Limb (tissue), 2 donors: ENCODE results near the gene GGTLC1.
A peak's percentile ranks its signal among the peaks of the same experiment; 100 is the strongest.
"Not testable (repeated sequence)": the region's sequence is repeated elsewhere in the genome, so short reads cannot be mapped to it uniquely, and the experiment has no call there.

Experiments
- DNase-seq, 2 donors: peaks; one replicate each; pipeline ENCODE4 v3.0.0-alpha.2; 2016; ENCODE audit errors: extremely low spot score in 2 of 2

GGTLC1 gene

DNA sequence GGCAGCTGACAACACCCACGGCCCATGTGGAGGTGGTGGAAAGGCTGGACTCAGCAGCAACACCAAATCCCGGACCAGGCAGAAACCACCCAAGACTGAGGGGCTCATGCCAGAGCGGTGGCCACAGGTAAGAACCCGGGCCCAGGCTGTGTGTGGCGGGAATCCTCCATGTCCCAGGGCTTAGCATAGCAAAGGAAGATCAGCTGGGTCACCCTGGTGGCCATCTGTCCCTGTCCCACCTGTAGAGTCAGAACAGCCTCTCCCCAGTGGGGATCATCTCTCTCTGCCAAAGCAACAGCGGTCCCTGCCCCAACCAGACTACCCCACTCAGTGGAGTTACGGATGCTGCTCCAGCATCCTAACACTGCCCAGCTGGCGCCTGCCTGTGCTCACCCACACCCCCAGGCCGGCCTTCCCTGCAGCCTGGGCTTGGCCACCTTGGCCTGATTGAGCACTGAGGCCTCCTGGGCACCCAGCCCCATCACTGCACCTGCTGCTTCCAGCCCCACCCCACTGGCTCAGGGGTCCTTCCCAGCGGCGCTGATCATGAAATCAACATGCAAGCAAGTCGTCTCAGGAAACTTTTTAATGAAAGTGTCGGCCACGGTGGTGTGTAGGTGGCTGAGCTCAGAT lies 5.5 kb upstream of the GGTLC1 start:
- not testable (repeated sequence) for DNase-seq

- DNase-seq = not testable (repeated sequence)
These were observed 4.9 kb upstream of the GGTLC1 start for GRCh38 chr20:23993440-23993839.

DNA sequence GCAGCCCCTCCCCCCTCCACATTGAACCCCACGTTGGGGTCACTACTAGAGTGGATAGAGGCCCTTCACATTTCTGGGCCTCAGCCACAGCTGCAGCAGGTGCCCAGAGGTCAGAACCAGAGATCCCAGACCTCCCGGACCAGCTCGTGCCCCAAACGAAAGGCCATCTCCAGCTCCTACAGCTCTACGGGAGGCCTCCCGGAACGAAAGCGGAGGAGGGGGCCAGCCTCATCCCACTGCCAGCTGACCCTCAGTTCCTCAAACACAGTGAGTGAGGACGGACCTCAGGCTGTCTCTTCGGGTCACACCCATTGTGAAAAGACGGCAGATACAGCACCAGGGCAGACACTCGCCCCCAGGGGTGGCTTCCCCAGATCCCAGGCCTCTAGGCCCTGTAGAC lies 1.7 kb upstream of the GGTLC1 start:
- DNase-seq = not testable (repeated sequence)

GRCh38 chr20:23988966-23989365 lies 387 bp upstream of the GGTLC1 start:
- DNase-seq = not testable (repeated sequence)

- DNase-seq = not testable (repeated sequence)
These were observed 1.9 kb downstream of the GGTLC1 start for GRCh38 chr20:23986716-23987115.

GRCh38 chr20:23986310-23986709 lies 2.3 kb downstream of the GGTLC1 start:
- DNase-seq = not testable (repeated sequence)

DNA sequence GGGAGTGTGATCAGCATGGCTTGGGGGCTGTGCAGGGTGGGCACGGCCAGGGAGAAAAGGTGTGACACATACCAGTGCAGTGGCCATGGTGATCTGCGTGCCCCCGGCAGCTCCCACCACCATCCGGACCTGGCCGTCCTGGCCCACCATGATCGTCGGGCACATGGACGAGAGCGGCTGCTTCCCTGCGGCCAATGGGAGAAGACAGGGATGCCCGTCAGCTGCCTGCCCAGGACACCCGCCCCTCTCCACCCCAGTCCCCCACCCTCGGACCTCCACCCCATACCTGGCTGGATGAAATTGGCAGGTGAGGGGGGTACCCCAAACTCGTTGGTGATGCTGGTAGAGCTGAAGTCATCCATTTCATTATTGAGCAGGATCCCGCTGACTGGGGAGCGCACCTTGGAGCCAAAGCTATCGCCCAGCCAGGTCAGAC lies 2.8 kb downstream of the GGTLC1 start:
- not testable (repeated sequence) for DNase-seq

DNA sequence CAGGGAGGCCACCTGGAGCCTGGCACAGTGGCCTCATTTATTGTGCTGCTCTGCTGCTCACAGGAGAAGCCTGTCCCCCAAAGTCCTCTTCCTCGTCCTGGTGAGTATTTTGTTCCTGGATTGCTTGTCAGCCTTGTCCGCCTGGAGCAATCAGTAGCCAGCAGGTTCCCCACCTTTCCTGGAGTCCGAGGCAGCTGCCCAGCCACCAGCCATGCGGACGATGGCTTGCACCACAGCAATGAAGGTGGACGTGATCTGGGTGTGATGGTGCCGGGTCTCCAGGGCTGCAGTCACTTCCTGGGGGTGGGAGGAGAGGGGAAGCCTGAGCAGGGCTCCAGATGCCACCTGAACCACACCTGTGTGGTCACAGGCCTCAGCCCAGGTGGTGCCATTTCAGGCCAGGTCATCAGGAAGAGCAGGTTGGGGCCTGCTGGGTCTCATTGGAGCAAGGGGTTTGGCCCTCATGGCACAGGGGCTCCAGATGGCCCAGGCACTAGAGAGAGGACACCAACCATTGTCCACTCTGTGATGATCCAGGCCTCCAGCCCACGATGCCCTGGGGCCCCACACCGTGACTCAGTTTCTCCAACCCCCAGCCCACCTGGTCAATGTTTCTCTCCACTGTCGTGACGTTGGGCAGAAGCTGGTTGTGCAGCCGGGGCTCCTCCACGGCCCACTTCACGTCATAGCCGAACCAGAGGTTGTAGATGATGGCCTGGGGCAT lies 3.4 kb downstream of the GGTLC1 start:
- DNase-seq = not testable (repeated sequence)

DNA sequence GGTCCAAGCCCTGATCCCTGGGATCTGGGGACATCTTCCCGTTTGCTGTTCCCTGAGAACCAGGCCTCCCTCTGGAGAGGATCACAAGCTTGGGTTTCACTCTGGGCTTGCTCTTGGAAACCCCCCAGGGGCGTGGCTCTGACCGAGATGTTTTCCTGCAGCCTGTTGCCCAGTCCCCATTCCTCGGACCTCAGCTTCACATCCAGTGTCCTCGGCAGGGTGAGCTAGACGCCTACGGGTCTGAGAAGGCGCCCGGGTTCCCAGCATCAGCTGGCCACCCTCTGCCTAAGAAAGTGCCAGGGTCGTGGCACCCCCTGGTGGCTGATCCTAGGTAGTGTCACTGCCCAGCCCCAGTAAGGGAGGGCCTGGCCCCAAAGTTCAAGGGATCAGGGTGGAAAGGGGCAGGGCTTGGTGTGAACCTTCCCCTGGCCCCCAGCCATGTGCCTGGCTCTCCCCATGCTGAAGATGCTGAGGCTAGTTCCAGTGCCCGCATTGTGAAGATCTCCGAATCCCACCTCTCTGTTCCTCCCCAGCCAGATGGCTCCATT lies 4.0 kb downstream of the GGTLC1 start:
- not testable (repeated sequence) for DNase-seq

DNA sequence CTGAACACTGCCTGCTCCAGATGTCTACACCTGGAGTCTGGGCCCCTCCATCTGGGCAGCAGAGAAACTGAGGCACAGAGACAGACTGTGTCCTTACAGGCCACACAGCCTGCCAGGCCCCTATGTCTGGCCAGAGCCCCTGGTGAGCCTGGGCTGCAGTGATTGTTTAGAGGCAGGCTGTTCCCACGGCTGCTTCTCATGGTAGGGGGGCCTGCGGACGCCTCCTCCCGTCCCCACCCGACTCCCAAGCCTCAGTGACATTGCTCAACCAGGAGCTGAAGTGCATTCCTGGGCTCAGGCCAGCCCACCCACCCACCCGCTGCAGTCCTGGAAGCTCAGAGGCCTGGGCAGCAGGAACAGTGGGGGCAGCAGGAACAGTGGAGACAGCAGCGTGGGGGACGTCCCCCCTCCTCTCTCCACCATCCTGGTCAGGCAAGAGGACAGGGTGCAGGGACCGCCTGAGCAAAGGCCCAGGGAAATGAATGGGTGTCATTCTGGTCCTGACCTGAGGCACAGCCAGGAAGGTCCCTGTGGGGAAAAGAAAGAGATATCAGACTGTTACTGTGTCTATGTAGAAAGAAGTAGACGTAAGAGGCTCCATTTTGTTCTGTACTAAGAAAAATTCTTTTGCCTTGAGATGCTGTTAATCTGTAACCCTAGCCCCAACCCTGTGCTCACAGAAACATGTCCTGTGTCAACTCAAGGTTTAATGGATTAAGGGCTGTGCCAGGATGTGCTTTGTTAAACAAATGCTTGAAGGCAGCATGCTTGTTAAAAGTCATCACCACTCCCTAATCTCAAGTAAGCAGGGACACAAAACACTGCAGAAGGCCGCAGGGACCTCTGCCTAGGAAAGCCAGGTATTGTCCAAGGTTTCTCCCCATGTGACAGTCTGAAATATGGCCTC lies 6.2 kb downstream of the GGTLC1 start:
- DNase-seq = not testable (repeated sequence)

DNA sequence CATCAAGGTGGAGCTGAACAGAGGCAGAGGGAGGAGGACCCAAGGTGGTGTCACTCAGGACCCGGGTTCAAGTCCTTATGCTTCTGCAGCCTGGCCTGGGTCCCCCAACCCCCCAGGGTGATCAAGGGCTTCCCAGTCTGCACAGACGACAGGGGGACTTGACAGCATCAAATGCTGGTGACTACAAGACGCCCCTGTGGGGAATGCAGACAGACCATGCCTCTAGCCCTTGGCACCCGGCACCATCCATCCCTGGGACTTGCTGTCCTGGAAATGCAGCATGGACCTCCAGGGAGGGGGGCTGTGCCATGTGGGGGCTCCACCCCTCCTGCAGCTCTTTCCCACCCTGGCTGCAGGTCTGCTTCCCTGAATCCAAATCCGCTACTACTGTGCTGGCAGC lies 7.1 kb downstream of the GGTLC1 start:
- not testable (repeated sequence) for DNase-seq

GRCh38 chr20:23981014-23981413 lies 7.6 kb downstream of the GGTLC1 start:
- DNase-seq = peak; percentile 19 to 69

- not testable (repeated sequence) for DNase-seq
These were observed 8.4 kb downstream of the GGTLC1 start for GRCh38 chr20:23979899-23980811.

- DNase-seq = not testable (repeated sequence)
These were observed 9.2 kb downstream of the GGTLC1 start for GRCh38 chr20:23979380-23979779.

DNA sequence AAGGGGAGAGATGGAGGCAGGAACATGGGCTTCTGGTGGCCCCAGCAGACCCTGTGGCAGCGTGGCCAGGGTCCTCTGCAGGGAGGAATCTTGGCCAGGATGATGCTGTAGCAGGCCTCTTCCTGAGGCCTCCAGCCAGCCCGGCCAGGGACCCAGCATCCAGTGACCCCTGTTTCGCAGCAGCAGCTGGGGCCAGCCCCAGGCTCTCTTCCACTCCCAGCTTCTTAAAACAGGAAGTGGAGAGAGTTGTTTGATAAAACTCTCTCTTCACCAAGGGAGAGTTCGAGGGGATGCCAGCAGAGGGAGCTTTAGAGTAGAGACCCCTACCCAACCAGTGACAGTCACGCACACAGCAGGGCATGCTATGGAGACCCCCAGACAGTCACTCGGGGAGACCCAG lies 10.1 kb downstream of the GGTLC1 start:
- not testable (repeated sequence) for DNase-seq

GRCh38 chr20:23974966-23975365 lies 13.6 kb downstream of the GGTLC1 start:
- DNase-seq = no peak

- no peak for DNase-seq
These were observed 17.3 kb downstream of the GGTLC1 start for GRCh38 chr20:23971310-23971709.

DNA sequence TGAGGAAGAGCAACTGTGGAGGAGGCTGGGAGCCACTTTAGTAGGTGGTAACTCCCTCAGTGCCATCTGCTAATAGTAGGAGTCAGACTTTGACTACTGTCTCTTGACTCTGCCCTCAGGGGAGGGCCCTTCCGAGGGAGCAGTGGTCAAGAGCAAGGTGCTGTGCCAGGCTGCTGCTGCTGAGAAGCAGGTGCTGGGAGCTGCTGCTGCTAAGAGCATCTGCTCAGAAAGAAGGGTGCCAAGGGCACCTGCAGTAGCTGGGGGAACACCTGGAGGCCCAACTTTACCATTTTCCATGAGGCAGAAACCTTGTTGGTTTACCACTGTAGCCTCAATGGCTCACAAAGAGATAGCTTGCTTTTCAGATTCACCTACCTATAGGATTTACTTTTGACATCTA lies 18.5 kb downstream of the GGTLC1 start:
- DNase-seq = no peak

DNA sequence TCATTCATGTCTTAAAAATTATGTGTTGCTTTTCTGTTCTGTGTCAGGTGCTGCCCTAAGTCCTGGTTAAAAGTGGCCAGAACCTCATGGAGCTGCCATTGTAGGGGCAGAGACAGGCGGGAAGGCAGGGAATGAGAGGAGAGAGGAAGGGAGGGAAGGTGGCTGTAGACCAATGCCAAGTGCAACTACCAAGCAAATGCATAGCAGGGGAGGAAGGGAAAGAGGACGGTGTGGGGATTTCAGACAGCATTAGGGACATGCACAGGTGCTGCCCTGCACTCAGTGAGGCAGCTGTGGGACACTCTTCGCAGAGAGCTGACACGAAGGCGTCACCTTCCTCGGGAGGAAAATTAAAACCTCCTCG lies 21.0 kb downstream of the GGTLC1 start:
- no peak for DNase-seq

GRCh38 chr20:23966927-23967615 lies 21.5 kb downstream of the GGTLC1 start:
- no peak for DNase-seq
